GM12865 (cell line): ENCODE results near the gene CPNE9.

Source experiments
- DNase-seq: peaks from one replicate; pipeline ENCODE4 v3.0.0; 2010; ENCODE audit warnings: low read depth
- H3K4me3 ChIP-seq: 2 replicates; pipeline ENCODE4 v1.5.1; 2011; ENCODE audit warnings: mild to moderate bottlenecking, low read depth, low read length, control low read depth
- CTCF ChIP-seq: IDR thresholded peaks from 2 replicates; pipeline ENCODE4 v1.5.1; 2011; ENCODE audit warnings: low read length, control low read depth, low read depth, inconsistent platforms; ENCODE audit not compliant: insufficient read depth; ENCODE audit errors: missing control alignments

The CPNE9 gene

GRCh38 chr3:9779075-9779593 is 75.5 kb downstream of the CPNE9 start:
- H3K4me3 ChIP-seq: no peak overlapping the region
- no peak for TF ChIP-seq CTCF
- DNase-seq: no peak
